Hepatocyte (in vitro differentiated cells): ENCODE measurements around the gene ARMH3.

Source experiments
- CTCF ChIP-seq: fragments of 200-600 bp; sonication (generic); IDR thresholded peaks from 2 replicates; pipeline ENCODE4 v1.5.1; 2016; ENCODE audit warnings: antibody characterized with exemption, mild to moderate bottlenecking; ENCODE audit not compliant: poor library complexity
- EZH2 ChIP-seq: fragments of 200-600 bp; sonication (generic); IDR thresholded peaks from 2 replicates; pipeline ENCODE4 v1.6.1; 2016; ENCODE audit warnings: antibody characterized with exemption, mild to moderate bottlenecking, borderline replicate concordance
- EZH2phosphoT487 ChIP-seq: fragments of 200-600 bp; sonication (generic); IDR thresholded peaks from one replicate; pipeline ENCODE4 v1.6.1; 2018; ENCODE audit warnings: antibody characterized with exemption, mild to moderate bottlenecking, low read depth, moderate library complexity; ENCODE audit not compliant: unreplicated experiment, severe bottlenecking

GRCh38 chr10:101828766-101829551 lies 227.0 kb downstream of the ARMH3 start:
- no peak for TF ChIP-seq CTCF
- TF ChIP-seq EZH2 = no peak
- TF ChIP-seq EZH2phosphoT487 = no peak
